HG03060 (cell line): ENCODE data around the gene TMEM59L.
A peak's percentile ranks its signal among the peaks of the same experiment; 100 is the strongest.
"Not testable (repeated sequence)": the region's sequence is repeated elsewhere in the genome, so short reads cannot be mapped to it uniquely, and the experiment has no call there.

Experiments used
- ATAC-seq: cut with Tn5 transposase; IDR thresholded peaks from one replicate; pipeline ENCODE4 v1.9.1; 2021; ENCODE audit warnings: low read depth, moderate number of reproducible peaks; ENCODE audit not compliant: unreplicated experiment

TMEM59L gene

GRCh38 chr19:18612772-18613588, at the start of gene TMEM59L:
Gene TMEM59L, plus strand, starts transcription at chr19:18612870. Its CDS starts 89 bp downstream, at chr19:18612959.
- no peak for ATAC-seq

GRCh38 chr19:18566953-18567352, 45.7 kb upstream of the TMEM59L start:
- no peak for ATAC-seq

GRCh38 chr19:18568367-18568766, 44.3 kb upstream of the TMEM59L start:
- ATAC-seq: no peak

- ATAC-seq: peak; percentile 87
Measured at GRCh38 chr19:18571564-18572344, 40.9 kb upstream of the TMEM59L start, which contains the start of gene UBA52. Gene UBA52, plus strand, starts transcription at chr19:18571857. Its CDS starts 1,444 bp downstream, at chr19:18573301.

- no peak for ATAC-seq
Measured at GRCh38 chr19:18574691-18575291, 37.9 kb upstream of the TMEM59L start.

- no peak for ATAC-seq
Measured at GRCh38 chr19:18576383-18576782, 36.3 kb upstream of the TMEM59L start.

GRCh38 chr19:18577365-18577914, 35.2 kb upstream of the TMEM59L start:
- no peak for ATAC-seq

- no peak for ATAC-seq
Measured at GRCh38 chr19:18580311-18580710, 32.4 kb upstream of the TMEM59L start.

GRCh38 chr19:18586306-18586705, 26.4 kb upstream of the TMEM59L start:
- no peak for ATAC-seq

- no peak for ATAC-seq
Measured at GRCh38 chr19:18587561-18587960, 25.1 kb upstream of the TMEM59L start.

- no peak for ATAC-seq
Measured at GRCh38 chr19:18587962-18588610, 24.6 kb upstream of the TMEM59L start.

- peak; percentile 43 for ATAC-seq
Measured at GRCh38 chr19:18588611-18589379, 23.9 kb upstream of the TMEM59L start, which contains the start of gene REX1BD. Gene REX1BD, plus strand, starts transcription at chr19:18588798. Its CDS starts 4 bp downstream, at chr19:18588802.

- ATAC-seq: peak; percentile 13
Measured at GRCh38 chr19:18589380-18590272, 23.0 kb upstream of the TMEM59L start.

- no peak for ATAC-seq
Measured at GRCh38 chr19:18590273-18591272, 22.1 kb upstream of the TMEM59L start.

- ATAC-seq: no peak
Measured at GRCh38 chr19:18591735-18592385, 20.8 kb upstream of the TMEM59L start.

GRCh38 chr19:18592732-18593131, 19.9 kb upstream of the TMEM59L start:
- ATAC-seq: not testable (repeated sequence)
